H54 (cell line): ENCODE measurements around the gene DPYD.

Experiments
- DNase-seq: peaks from one replicate; pipeline ENCODE4 v3.0.0; 2011; ENCODE audit warnings: low spot score, mixed read lengths; ENCODE audit not compliant: insufficient read length
- FAIRE-seq: peaks from 3 replicates; lab custom pipeline; 2011; peaks lifted over from hg19 to GRCh38; lab: Jason Lieb, UNC
- POLR2A ChIP-seq: IDR thresholded peaks from 2 replicates; pipeline ENCODE4 v1.6.1; 2011; ENCODE audit warnings: low read depth, mild to moderate bottlenecking, low read length

The DPYD gene

GRCh38 chr1:97767381-97767780 lies 153.5 kb downstream of the DPYD start:
- FAIRE-seq (no peak), DNase-seq (no peak)
- TF ChIP-seq POLR2A = no peak

- TF ChIP-seq POLR2A = no peak
- no peak for DNase-seq
- FAIRE-seq = no peak
These were observed 155.8 kb downstream of the DPYD start for GRCh38 chr1:97764991-97765390.

- DNase-seq = no peak
- TF ChIP-seq POLR2A = no peak
- FAIRE-seq = no peak
These were observed 159.2 kb downstream of the DPYD start for GRCh38 chr1:97761637-97762036.

GRCh38 chr1:97759078-97759477 lies 161.8 kb downstream of the DPYD start:
- no peak for TF ChIP-seq POLR2A
- peak; percentile 48 for FAIRE-seq
- DNase-seq = no peak

GRCh38 chr1:97758541-97759057 lies 162.2 kb downstream of the DPYD start:
- no peak for FAIRE-seq
- TF ChIP-seq POLR2A = no peak
- no peak for DNase-seq

- FAIRE-seq (peak; percentile 38), DNase-seq (no peak)
- TF ChIP-seq POLR2A = no peak
These were observed 174.9 kb downstream of the DPYD start for GRCh38 chr1:97745912-97746311.

GRCh38 chr1:97744977-97745376 lies 175.9 kb downstream of the DPYD start:
- FAIRE-seq (no peak), DNase-seq (no peak)
- TF ChIP-seq POLR2A = no peak

GRCh38 chr1:97743129-97743528 lies 177.7 kb downstream of the DPYD start:
- TF ChIP-seq POLR2A = no peak
- DNase-seq (no peak), FAIRE-seq (no peak)

- no peak for TF ChIP-seq POLR2A
- DNase-seq (no peak), FAIRE-seq (no peak)
These were observed 179.9 kb downstream of the DPYD start for GRCh38 chr1:97740891-97741290.

GRCh38 chr1:97739596-97740103 lies 181.2 kb downstream of the DPYD start:
- FAIRE-seq (no peak), DNase-seq (no peak)
- TF ChIP-seq POLR2A = no peak

GRCh38 chr1:97738270-97738669 lies 182.6 kb downstream of the DPYD start:
- no peak for TF ChIP-seq POLR2A
- DNase-seq (no peak), FAIRE-seq (no peak)

GRCh38 chr1:97730271-97730670 lies 190.6 kb downstream of the DPYD start:
- FAIRE-seq = no peak
- no peak for TF ChIP-seq POLR2A

GRCh38 chr1:97728436-97728835 lies 192.4 kb downstream of the DPYD start:
- no peak for TF ChIP-seq POLR2A
- DNase-seq (no peak), FAIRE-seq (no peak)

More at GRCh38 chr1:97730271-97730670, 190.6 kb downstream of the DPYD start:
- no peak for DNase-seq

- no peak for DNase-seq
- FAIRE-seq = peak; percentile 30
- no peak for TF ChIP-seq POLR2A
These were observed 193.8 kb downstream of the DPYD start for GRCh38 chr1:97727029-97727428.

GRCh38 chr1:97726386-97726785 lies 194.4 kb downstream of the DPYD start:
- no peak for TF ChIP-seq POLR2A
- FAIRE-seq (no peak), DNase-seq (no peak)
